ENCODE measurements around the gene CNN2. TPM values are rescaled to one million over a fixed set of nuclear protein-coding genes. Genes with fewer than 3 reads are reported as not detected.

CNN2 gene
- total RNA-seq, 2 donors from 2014 or later: 426 to 469 TPM

DNA sequence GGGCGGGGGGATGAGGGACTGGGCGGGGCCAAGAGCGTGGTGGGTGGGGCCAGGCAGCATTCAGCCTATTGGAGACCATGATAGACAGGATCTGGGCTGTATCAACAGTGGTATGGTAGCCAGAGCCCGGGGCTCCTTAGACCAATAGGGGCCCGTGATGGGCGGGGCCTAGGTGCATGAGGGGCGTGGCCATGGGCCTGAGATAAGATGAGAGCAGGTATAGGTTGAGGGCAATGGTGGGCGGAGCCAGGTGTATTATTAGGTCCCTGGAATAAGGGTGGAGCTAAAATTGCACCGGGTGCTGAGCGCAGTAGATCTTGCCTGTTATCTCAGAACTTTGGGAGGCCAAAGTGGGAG, 18.8 kb downstream of the CNN2 start:
- H3K36me3 ChIP-seq (ENCODE audit: control insufficient read depth, insufficient read depth, low read length): peaks cover 22% of the 10 kb centered on the region
- H3K4me1 Mint-ChIP-seq: peaks cover 5% of the 10 kb centered on the region
- peak; percentile 94 for DNase-seq
- H3K4me3 ChIP-seq (ENCODE audit: low read length): no peak overlapping the region
- H3K27me3 ChIP-seq (ENCODE audit: control insufficient read depth, insufficient read depth, low read length, poor library complexity, severe bottlenecking): no peaks in the 10 kb centered on the region
- H3K9ac ChIP-seq (ENCODE audit: extremely low read depth, low read length, poor library complexity, severe bottlenecking): no peak overlapping the region
- no peak overlapping the region for H3K4me3 Mint-ChIP-seq
- H3K9me3 Mint-ChIP-seq: no peaks in the 10 kb centered on the region
- 77 to 81% methylated on average over 4 to 10 of the region's 10 CpGs for WGBS, 2 experiments (ENCODE audit: insufficient coverage in 1 of 2, insufficient read length in 1 of 2)
- no peak overlapping the region for H3K27ac Mint-ChIP-seq
- no peak for TF ChIP-seq CTCF (conservative IDR thresholded peaks at IDR 0.05)
- H3K27me3 Mint-ChIP-seq (ENCODE audit: insufficient read depth): no peaks in the 10 kb centered on the region
- no peaks in the 10 kb centered on the region for H3K9me3 ChIP-seq (ENCODE audit: control insufficient read depth, low read length)
- no peak overlapping the region for H3K27ac ChIP-seq (ENCODE audit: low read depth, low read length)
- H3K36me3 Mint-ChIP-seq (ENCODE audit: low read depth): peaks cover 16% of the 10 kb centered on the region
- no peaks in the 10 kb centered on the region for H3K4me1 ChIP-seq (ENCODE audit: control insufficient read depth, insufficient read depth, low read length)

GRCh38 chr19:1046117-1046626, 19.8 kb downstream of the CNN2 start:
- 90 to 95% methylated on average over 17 to 33 of the region's 33 CpGs for WGBS, 2 experiments (ENCODE audit: insufficient coverage in 1 of 2, insufficient read length in 1 of 2)
- Mint-ChIP-seq H3K4me3 (no peak overlapping the region), H3K36me3 (ENCODE audit: low read depth) (peaks cover 18% of the 10 kb centered on the region), H3K27me3 (ENCODE audit: insufficient read depth) (no peaks in the 10 kb centered on the region), H3K4me1 (peaks cover 1% of the 10 kb centered on the region), H3K9me3 (no peaks in the 10 kb centered on the region), H3K27ac (no peak overlapping the region)
- H3K4me1 ChIP-seq (ENCODE audit: control insufficient read depth, insufficient read depth, low read length): no peaks in the 10 kb centered on the region
- TF ChIP-seq CTCF (conservative IDR thresholded peaks at IDR 0.05): no peak
- H3K27ac ChIP-seq (ENCODE audit: low read depth, low read length): no peak overlapping the region
- peaks cover 22% of the 10 kb centered on the region for H3K36me3 ChIP-seq (ENCODE audit: control insufficient read depth, insufficient read depth, low read length)
- H3K9ac ChIP-seq (ENCODE audit: extremely low read depth, low read length, poor library complexity, severe bottlenecking): no peak overlapping the region
- no peak for DNase-seq
- no peaks in the 10 kb centered on the region for H3K9me3 ChIP-seq (ENCODE audit: control insufficient read depth, low read length)
- H3K27me3 ChIP-seq (ENCODE audit: control insufficient read depth, insufficient read depth, low read length, poor library complexity, severe bottlenecking): no peaks in the 10 kb centered on the region
- no peak overlapping the region for H3K4me3 ChIP-seq (ENCODE audit: low read length)

DNA sequence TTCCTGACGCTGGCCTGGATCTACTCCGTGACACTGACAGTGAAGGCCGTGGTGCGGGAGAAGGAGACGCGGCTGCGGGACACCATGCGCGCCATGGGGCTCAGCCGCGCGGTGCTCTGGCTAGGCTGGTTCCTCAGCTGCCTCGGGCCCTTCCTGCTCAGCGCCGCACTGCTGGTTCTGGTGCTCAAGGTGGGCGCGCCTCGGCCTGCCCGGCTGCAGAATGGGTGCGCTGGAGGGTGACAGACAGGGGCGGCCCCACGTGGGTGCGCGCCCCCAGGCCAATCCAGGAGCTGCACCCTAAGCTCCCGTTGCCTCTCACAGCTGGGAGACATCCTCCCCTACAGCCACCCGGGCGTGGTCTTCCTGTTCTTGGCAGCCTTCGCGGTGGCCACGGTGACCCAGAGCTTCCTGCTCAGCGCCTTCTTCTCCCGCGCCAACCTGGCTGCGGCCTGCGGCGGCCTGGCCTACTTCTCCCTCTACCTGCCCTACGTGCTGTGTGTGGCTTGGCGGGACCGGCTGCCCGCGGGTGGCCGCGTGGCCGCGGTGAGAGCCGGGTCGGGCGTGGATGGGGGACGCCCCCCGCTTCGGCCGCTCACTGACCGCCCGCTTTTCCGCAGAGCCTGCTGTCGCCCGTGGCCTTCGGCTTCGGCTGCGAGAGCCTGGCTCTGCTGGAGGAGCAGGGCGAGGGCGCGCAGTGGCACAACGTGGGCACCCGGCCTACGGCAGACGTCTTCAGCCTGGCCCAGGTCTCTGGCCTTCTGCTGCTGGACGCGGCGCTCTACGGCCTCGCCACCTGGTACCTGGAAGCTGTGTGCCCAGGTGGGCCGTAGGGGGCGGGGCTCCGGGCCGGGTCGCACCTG, 20.7 kb downstream of the CNN2 start:
- Histone ChIP-seq H3K27ac (ENCODE audit: low read depth, low read length) (no peak overlapping the region), H3K9me3 (ENCODE audit: control insufficient read depth, low read length) (no peaks in the 10 kb centered on the region), H3K27me3 (ENCODE audit: control insufficient read depth, insufficient read depth, low read length, poor library complexity, severe bottlenecking) (no peaks in the 10 kb centered on the region), H3K4me3 (ENCODE audit: low read length) (no peak overlapping the region), H3K36me3 (ENCODE audit: control insufficient read depth, insufficient read depth, low read length) (peaks cover 19% of the 10 kb centered on the region), H3K4me1 (ENCODE audit: control insufficient read depth, insufficient read depth, low read length) (no peaks in the 10 kb centered on the region), H3K9ac (ENCODE audit: extremely low read depth, low read length, poor library complexity, severe bottlenecking) (no peak overlapping the region)
- WGBS, 2 experiments (ENCODE audit: insufficient coverage in 1 of 2, insufficient read length in 1 of 2): 96% methylated on average over 51 to 77 of the region's 77 CpGs
- TF ChIP-seq CTCF (conservative IDR thresholded peaks at IDR 0.05): no peak
- no peak for DNase-seq
- H3K27ac Mint-ChIP-seq: no peak overlapping the region
- no peaks in the 10 kb centered on the region for H3K27me3 Mint-ChIP-seq (ENCODE audit: insufficient read depth)
- no peak overlapping the region for H3K4me3 Mint-ChIP-seq
- peaks cover 21% of the 10 kb centered on the region for H3K36me3 Mint-ChIP-seq (ENCODE audit: low read depth)
- H3K4me1 Mint-ChIP-seq: no peaks in the 10 kb centered on the region
- H3K9me3 Mint-ChIP-seq: no peaks in the 10 kb centered on the region
